K562 (cell line): ENCODE results near the gene FCSK. TPM values are rescaled to one million over a fixed set of nuclear protein-coding genes. Genes with fewer than 3 reads are reported as not detected.
A peak's percentile ranks its signal among the peaks of the same experiment; 100 is the strongest.

Experiments
- DPF2 ChIP-seq: fragments of 450-650 bp; IDR thresholded peaks from 2 replicates; pipeline ENCODE4 v1.6.1; 2016
- GABPB2 ChIP-seq: fragments of 250-450 bp; sonication (Bioruptor Pico); conservative IDR thresholded peaks from 2 replicates; pipeline ENCODE4 v1.5.1; 2021; ENCODE audit warnings: mild to moderate bottlenecking
- KAT2B ChIP-seq: IDR thresholded peaks from one replicate; pipeline ENCODE4 v1.6.1; 2012; ENCODE audit warnings: low read depth, mild to moderate bottlenecking, control low read depth, inconsistent platforms, low read length, moderate library complexity
- KDM5B ChIP-seq: fragments of 200-600 bp; sonication (generic); IDR thresholded peaks from 2 replicates; pipeline ENCODE4 v1.6.1; 2012; ENCODE audit warnings: low read depth, mild to moderate bottlenecking, moderate library complexity, low read length, control low read depth, inconsistent platforms; ENCODE audit not compliant: insufficient replicate concordance
- KLF10 ChIP-seq: fragments of 250-450 bp; sonication (Bioruptor Pico); IDR thresholded peaks from 2 replicates; pipeline ENCODE4 v1.6.1; 2021; ENCODE audit warnings: matching md5 sums
- MCM3 ChIP-seq: fragments of 450-650 bp; IDR thresholded peaks from 2 replicates; pipeline ENCODE4 v1.6.1; 2016
- MED1 ChIP-seq: sonication (generic); formaldehyde crosslinking; IDR thresholded peaks from 2 replicates; pipeline ENCODE4 v1.8.1; 2023; ENCODE audit warnings: missing genetic modification reagents, borderline replicate concordance
- MTA1 ChIP-seq: fragments of 450-650 bp; IDR thresholded peaks from 2 replicates; pipeline ENCODE4 v1.6.1; 2017; ENCODE audit warnings: borderline replicate concordance
- NFE2L1 ChIP-seq: fragments of 450-650 bp; IDR thresholded peaks from 2 replicates; pipeline ENCODE4 v1.6.1; 2016; ENCODE audit warnings: missing genetic modification characterization, low read depth, mild to moderate bottlenecking, missing compliant biosample characterization, moderate library complexity, borderline replicate concordance
- NFRKB ChIP-seq: fragments of 450-650 bp; IDR thresholded peaks from 2 replicates; pipeline ENCODE4 v1.6.1; 2016; ENCODE audit warnings: low read depth
- PCBP2 ChIP-seq: fragments of 200-400 bp; formaldehyde crosslinking; IDR thresholded peaks from 2 replicates; pipeline ENCODE4 v1.6.1; 2018; ENCODE audit warnings: low read length, low read depth, mild to moderate bottlenecking, moderate library complexity; ENCODE audit not compliant: poor library complexity, severe bottlenecking
- PHF21A ChIP-seq: fragments of 450-650 bp; IDR thresholded peaks from 2 replicates; pipeline ENCODE4 v1.6.1; 2017; ENCODE audit warnings: low read depth, borderline replicate concordance
- POU5F1 ChIP-seq: fragments of 150-350 bp; IDR thresholded peaks from 2 replicates; pipeline ENCODE4 v1.6.1; 2014; ENCODE audit warnings: borderline replicate concordance, low read length, low read depth, mild to moderate bottlenecking; ENCODE audit not compliant: partially characterized antibody
- SMAD1 ChIP-seq: fragments of 150-350 bp; IDR thresholded peaks from 2 replicates; pipeline ENCODE4 v1.6.1; 2014; ENCODE audit warnings: low read length, low read depth; ENCODE audit not compliant: partially characterized antibody
- TEAD1 ChIP-seq, 2 experiments: fragments of 450-650 bp in 1 of 2; sonication (generic) in 1 of 2; formaldehyde crosslinking; IDR thresholded peaks; 2 replicates each; pipeline versions ENCODE4 v1.4.0 to v1.8.0; 2020 to 2022; ENCODE audit warnings: mild to moderate bottlenecking in 2 of 2, missing genetic modification reagents in 1 of 2
- XRCC3 ChIP-seq: fragments of 450-650 bp; IDR thresholded peaks from 2 replicates; pipeline ENCODE4 v1.6.1; 2017; ENCODE audit warnings: mild to moderate bottlenecking, moderate library complexity
- ZNF197 ChIP-seq: fragments of 200-800 bp; sonication (Bioruptor generic); IDR thresholded peaks from 2 replicates; pipeline ENCODE4 v1.6.1; 2016; ENCODE audit warnings: low read depth, missing genetic modification characterization, missing compliant biosample characterization
- ZNF239 ChIP-seq: fragments of 250-450 bp; sonication (Bioruptor Pico); IDR thresholded peaks from 2 replicates; pipeline ENCODE4 v1.4.0; 2020; ENCODE audit warnings: mild to moderate bottlenecking
- ZNF282 ChIP-seq: sonication (generic); formaldehyde crosslinking; IDR thresholded peaks from 2 replicates; pipeline ENCODE4 v1.8.1; 2023; ENCODE audit warnings: missing genetic modification reagents
- polyA plus RNA-seq, 8 experiments: library from polyadenylated mRNA; depleted of rRNA in 4 of 8; stranded (reverse) in 5 of 8; unstranded in 3 of 8; fragments of >200 nt; fragmentation: Nextera tagmentation in 2 of 8; fragmentation: Illumina TruSeq in 1 of 8; extraction: Ambion mirVana in 2 of 8; extraction: Trizol in 1 of 8; gene quantifications; 2 replicates each; pipeline versions ENCODE4 v1.2.1 to v1.2.3, GENCODE V29; 2011 to 2014; ENCODE audit warnings: inconsistent platforms in 1 of 8, missing spikeins in 1 of 8
- total RNA-seq, 7 experiments: library from RNA; depleted of rRNA in 6 of 7; stranded (reverse); fragments of >200 nt in 6 of 7; fragmentation: Illumina TruSeq in 2 of 7; extraction: Trizol in 2 of 7; gene quantifications; 2 replicates each; pipeline versions ENCODE4 v1.2.1 to v1.2.3, GENCODE V29; 2011 to 2021; ENCODE audit warnings: low replicate concordance in 1 of 7
- TF ChIP-seq, protein P1 (sequence below): fragments of 450-650 bp; IDR thresholded peaks from 2 replicates; pipeline ENCODE4 v1.6.1; 2018; ENCODE audit not compliant: partially characterized antibody
- TF ChIP-seq, protein P2 (sequence below): sonication (generic); formaldehyde crosslinking; IDR thresholded peaks from 2 replicates; pipeline ENCODE4 v1.8.1; 2023; ENCODE audit warnings: mild to moderate bottlenecking, missing genetic modification reagents, moderate library complexity
- TF ChIP-seq, protein P3 (sequence below): sonication (generic); formaldehyde crosslinking; IDR thresholded peaks from 2 replicates; pipeline ENCODE4 v1.8.1; 2023; ENCODE audit warnings: mild to moderate bottlenecking, missing genetic modification reagents

Gene FCSK
- total and polyA plus RNA-seq, 9 of the 15 experiments (the other 6 are each of a cell fraction or from before 2014, with no cell fraction given) = 0.92 to 18.6 (median 8.3) TPM

DNA sequence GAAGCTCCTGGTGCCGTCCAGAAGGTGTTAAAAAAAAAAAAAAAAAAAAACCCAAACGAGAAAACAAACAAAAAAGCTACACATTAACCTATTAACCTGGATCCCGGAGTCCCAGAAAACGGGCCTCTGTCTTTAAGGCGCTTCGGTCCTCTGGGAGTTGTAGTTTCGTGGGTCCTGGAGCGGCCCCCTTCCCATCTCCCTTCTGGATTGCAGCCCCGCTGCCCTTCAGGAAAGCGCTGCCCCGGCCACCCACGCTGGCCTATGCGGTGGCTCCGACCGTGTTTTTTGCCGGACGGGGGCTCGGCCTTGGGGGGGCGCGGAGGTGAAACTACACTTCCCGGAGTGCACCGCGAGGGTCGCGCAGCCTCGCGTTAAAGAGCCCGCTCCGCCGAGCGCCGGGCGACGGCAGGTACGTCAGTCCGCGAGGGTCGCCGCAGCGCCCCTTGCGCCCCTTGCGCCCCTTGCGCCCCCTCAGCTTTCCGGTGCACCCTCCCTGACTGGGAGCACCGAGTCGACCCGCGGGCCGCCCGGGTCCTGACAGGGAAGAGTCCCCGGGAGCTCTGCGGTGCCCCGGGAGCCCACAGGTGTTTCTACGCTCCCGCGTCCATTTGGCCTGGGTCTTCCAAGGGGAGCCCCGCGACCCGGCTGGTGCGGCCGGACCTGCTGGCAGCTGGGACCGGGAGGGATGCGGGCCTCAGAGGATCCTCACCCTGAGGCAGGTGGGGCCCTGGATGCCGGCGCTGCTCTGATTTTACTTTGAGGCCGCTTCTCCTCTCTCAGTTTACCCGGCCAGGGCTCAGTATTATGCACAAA is at the start of gene FCSK (continued):
- TF ChIP-seq ZNF282 (CRISPR knock-in tag) (no peak), ZNF197 (CRISPR knock-in tag) (no peak), MCM3 (no peak), MTA1 (peak; percentile 94), XRCC3 (no peak), MED1 (CRISPR knock-in tag) (no peak), TEAD1 (CRISPR knock-in tag; IDR thresholded peaks at IDR 0.05) (no peak), ZNF239 (CRISPR knock-in tag) (no peak), PCBP2 (no peak), GABPB2 (no peak), KLF10 (CRISPR knock-in tag) (no peak), NFRKB (no peak), KDM5B (no peak), PHF21A (no peak), DPF2 (no peak), KAT2B (no peak), SMAD1 (no peak), NFE2L1 (tag) (no peak), POU5F1 (no peak)
- TF ChIP-seq, protein P1, sequence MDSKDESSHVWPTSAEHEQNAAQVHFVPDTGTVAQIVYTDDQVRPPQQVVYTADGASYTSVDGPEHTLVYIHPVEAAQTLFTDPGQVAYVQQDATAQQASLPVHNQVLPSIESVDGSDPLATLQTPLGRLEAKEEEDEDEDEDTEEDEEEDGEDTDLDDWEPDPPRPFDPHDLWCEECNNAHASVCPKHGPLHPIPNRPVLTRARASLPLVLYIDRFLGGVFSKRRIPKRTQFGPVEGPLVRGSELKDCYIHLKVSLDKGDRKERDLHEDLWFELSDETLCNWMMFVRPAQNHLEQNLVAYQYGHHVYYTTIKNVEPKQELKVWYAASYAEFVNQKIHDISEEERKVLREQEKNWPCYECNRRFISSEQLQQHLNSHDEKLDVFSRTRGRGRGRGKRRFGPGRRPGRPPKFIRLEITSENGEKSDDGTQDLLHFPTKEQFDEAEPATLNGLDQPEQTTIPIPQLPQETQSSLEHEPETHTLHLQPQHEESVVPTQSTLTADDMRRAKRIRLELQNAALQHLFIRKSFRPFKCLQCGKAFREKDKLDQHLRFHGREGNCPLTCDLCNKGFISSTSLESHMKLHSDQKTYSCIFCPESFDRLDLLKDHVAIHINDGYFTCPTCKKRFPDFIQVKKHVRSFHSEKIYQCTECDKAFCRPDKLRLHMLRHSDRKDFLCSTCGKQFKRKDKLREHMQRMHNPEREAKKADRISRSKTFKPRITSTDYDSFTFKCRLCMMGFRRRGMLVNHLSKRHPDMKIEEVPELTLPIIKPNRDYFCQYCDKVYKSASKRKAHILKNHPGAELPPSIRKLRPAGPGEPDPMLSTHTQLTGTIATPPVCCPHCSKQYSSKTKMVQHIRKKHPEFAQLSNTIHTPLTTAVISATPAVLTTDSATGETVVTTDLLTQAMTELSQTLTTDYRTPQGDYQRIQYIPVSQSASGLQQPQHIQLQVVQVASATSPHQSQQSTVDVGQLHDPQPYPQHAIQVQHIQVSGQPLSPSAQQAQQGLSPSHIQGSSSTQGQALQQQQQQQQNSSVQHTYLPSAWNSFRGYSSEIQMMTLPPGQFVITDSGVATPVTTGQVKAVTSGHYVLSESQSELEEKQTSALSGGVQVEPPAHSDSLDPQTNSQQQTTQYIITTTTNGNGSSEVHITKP = no peak
- TF ChIP-seq, protein P2, sequence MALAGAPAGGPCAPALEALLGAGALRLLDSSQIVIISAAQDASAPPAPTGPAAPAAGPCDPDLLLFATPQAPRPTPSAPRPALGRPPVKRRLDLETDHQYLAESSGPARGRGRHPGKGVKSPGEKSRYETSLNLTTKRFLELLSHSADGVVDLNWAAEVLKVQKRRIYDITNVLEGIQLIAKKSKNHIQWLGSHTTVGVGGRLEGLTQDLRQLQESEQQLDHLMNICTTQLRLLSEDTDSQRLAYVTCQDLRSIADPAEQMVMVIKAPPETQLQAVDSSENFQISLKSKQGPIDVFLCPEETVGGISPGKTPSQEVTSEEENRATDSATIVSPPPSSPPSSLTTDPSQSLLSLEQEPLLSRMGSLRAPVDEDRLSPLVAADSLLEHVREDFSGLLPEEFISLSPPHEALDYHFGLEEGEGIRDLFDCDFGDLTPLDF = no peak
- TF ChIP-seq, protein P3, sequence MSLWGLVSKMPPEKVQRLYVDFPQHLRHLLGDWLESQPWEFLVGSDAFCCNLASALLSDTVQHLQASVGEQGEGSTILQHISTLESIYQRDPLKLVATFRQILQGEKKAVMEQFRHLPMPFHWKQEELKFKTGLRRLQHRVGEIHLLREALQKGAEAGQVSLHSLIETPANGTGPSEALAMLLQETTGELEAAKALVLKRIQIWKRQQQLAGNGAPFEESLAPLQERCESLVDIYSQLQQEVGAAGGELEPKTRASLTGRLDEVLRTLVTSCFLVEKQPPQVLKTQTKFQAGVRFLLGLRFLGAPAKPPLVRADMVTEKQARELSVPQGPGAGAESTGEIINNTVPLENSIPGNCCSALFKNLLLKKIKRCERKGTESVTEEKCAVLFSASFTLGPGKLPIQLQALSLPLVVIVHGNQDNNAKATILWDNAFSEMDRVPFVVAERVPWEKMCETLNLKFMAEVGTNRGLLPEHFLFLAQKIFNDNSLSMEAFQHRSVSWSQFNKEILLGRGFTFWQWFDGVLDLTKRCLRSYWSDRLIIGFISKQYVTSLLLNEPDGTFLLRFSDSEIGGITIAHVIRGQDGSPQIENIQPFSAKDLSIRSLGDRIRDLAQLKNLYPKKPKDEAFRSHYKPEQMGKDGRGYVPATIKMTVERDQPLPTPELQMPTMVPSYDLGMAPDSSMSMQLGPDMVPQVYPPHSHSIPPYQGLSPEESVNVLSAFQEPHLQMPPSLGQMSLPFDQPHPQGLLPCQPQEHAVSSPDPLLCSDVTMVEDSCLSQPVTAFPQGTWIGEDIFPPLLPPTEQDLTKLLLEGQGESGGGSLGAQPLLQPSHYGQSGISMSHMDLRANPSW = no peak
